ENCODE data around the gene GNB4. TPM values are rescaled to one million over a fixed set of nuclear protein-coding genes. Genes with fewer than 3 reads are reported as not detected.

The GNB4 gene
- total RNA-seq, 2 experiments from 2014 or later, result 0.41 to 0.56 TPM

DNA sequence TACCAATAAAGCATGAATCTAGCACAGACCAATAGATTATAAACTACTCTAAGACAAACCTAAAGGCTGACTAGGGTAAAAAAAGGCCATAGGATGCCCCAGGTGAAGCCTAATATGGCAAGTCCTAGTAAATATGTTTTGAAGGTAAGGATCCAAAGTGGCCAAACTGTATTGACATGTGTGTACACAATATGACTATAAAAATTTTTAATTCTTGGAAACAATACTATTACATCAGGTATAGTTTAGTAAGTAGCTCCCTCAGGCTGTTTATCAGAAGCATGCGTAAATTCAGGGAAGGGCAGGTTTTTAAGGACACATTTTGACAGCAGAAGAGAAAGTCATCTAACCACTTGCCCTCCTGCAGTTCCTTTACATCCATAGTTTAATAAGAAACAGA is 18.8 kb downstream of the GNB4 start:
- Mint-ChIP-seq H3K36me3 (ENCODE audit: low read depth) (no peaks in the 10 kb centered on the region), H3K27ac (no peak overlapping the region), H3K4me3 (no peak overlapping the region), H3K27me3 (peaks cover 16% of the 10 kb centered on the region), H3K9me3 (no peaks in the 10 kb centered on the region), H3K4me1 (ENCODE audit: low read depth) (no peaks in the 10 kb centered on the region)
- Histone ChIP-seq H3K9me3 (ENCODE audit: control insufficient read depth in 1 of 2, insufficient read depth in 1 of 2, low read length in 2 of 2) (no peaks in the 10 kb centered on the region), H3K36me3 (ENCODE audit: insufficient read depth, low read length) (no peaks in the 10 kb centered on the region), H3K4me1 (ENCODE audit: insufficient read depth, low read length) (no peaks in the 10 kb centered on the region), H3K27ac (ENCODE audit: low read depth in 1 of 2, low read length in 2 of 2) (no peak overlapping the region), H3K4me3 (ENCODE audit: low read length) (no peak overlapping the region), H3K27me3 (ENCODE audit: control insufficient read depth in 1 of 2, insufficient read depth in 2 of 2, low read length in 2 of 2) (no peaks in the 10 kb centered on the region)
- CTCF ChIA-PET, result no interaction called here
- intact Hi-C loops (cut with DNase I, micrococcal nuclease), result no loop called here
- no peak for DNase-seq
- POLR2A ChIA-PET, result no interaction called here
- no peak for ATAC-seq (ENCODE audit: poor library complexity)
- TF ChIP-seq, protein P1, sequence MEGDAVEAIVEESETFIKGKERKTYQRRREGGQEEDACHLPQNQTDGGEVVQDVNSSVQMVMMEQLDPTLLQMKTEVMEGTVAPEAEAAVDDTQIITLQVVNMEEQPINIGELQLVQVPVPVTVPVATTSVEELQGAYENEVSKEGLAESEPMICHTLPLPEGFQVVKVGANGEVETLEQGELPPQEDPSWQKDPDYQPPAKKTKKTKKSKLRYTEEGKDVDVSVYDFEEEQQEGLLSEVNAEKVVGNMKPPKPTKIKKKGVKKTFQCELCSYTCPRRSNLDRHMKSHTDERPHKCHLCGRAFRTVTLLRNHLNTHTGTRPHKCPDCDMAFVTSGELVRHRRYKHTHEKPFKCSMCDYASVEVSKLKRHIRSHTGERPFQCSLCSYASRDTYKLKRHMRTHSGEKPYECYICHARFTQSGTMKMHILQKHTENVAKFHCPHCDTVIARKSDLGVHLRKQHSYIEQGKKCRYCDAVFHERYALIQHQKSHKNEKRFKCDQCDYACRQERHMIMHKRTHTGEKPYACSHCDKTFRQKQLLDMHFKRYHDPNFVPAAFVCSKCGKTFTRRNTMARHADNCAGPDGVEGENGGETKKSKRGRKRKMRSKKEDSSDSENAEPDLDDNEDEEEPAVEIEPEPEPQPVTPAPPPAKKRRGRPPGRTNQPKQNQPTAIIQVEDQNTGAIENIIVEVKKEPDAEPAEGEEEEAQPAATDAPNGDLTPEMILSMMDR (IDR thresholded peaks at IDR 0.05), result no peak

DNA sequence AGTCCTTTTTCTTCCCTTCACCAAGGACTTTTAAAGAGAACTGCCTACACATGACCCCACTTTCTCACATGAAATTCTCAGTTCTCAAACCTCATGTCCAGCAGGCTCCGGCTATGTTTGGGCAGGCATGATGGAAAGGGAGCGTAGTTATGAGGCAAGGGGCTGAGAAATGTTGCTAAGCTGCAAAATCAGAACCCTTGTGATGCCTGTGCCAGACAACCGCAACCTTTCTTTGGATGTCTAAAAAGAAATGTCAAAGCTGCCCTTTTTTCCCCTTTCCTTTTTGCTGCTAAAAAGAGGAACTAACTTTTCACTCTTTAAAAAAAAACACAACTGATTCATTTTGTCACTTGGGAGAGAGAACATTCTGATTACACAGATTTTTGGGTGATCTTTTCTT is 19.2 kb downstream of the GNB4 start:
- DNase-seq (peak in 1 of 14 experiments; percentile 6), ATAC-seq (ENCODE audit: poor library complexity) (no peak)
- CTCF ChIA-PET, result no interaction called here
- H3K36me3 Mint-ChIP-seq (ENCODE audit: low read depth), result no peaks in the 10 kb centered on the region
- H3K4me3 Mint-ChIP-seq, result no peak overlapping the region
- intact Hi-C loops (cut with DNase I, micrococcal nuclease), result no loop called here
- peaks cover 16% of the 10 kb centered on the region for H3K27me3 Mint-ChIP-seq
- POLR2A ChIA-PET, result interaction anchor here (0.6 kb wide), 1 partner anchor 19 kb away, joined by 3 read pairs; no protein-coding TSS in a partner anchor
- no peaks in the 10 kb centered on the region for H3K27me3 ChIP-seq (ENCODE audit: control insufficient read depth in 1 of 2, insufficient read depth in 2 of 2, low read length in 2 of 2)
- H3K9me3 ChIP-seq (ENCODE audit: control insufficient read depth in 1 of 2, insufficient read depth in 1 of 2, low read length in 2 of 2), result no peaks in the 10 kb centered on the region
- H3K27ac Mint-ChIP-seq, result no peak overlapping the region
- TF ChIP-seq, protein P1 (IDR thresholded peaks at IDR 0.05), result no peak
- H3K4me1 Mint-ChIP-seq (ENCODE audit: low read depth), result no peaks in the 10 kb centered on the region
- no peaks in the 10 kb centered on the region for H3K36me3 ChIP-seq (ENCODE audit: insufficient read depth, low read length)
- H3K4me1 ChIP-seq (ENCODE audit: insufficient read depth, low read length), result no peaks in the 10 kb centered on the region
- H3K9me3 Mint-ChIP-seq, result no peaks in the 10 kb centered on the region
- H3K27ac ChIP-seq (ENCODE audit: low read depth in 1 of 2, low read length in 2 of 2), result no peak overlapping the region
- no peak overlapping the region for H3K4me3 ChIP-seq (ENCODE audit: low read length)

DNA sequence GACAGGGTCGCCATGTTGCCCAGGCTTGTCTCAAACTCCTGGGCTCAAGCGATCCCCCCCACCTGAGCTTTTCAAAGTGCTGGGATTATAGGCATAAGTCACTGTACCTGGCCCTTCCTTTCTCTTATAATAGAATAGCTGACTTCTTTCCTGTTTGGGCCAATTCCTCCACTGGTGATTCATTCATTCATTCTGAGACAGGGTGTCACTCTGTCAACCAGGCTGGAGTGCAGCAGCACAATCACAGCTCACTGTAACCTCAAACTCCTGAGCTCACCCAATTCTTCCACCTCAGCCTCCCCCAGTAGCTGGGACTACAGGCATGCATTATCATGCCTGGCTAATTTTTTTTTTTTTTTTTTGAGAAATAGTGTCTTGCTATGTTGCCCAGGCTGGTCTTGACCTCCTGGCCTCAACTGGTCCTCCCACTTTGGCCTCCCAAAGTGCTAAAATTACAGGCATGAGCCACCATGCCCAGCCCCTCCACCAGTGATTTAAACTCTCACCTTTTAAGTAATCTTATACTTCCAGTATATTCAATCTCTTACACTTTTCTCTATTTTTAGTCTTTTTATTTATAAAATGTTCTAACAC is 20.9 kb downstream of the GNB4 start:
- TF ChIP-seq, protein P1 (IDR thresholded peaks at IDR 0.05), result no peak
- no peaks in the 10 kb centered on the region for H3K27me3 ChIP-seq (ENCODE audit: control insufficient read depth in 1 of 2, insufficient read depth in 2 of 2, low read length in 2 of 2)
- POLR2A ChIA-PET, result no interaction called here
- DNase-seq, result no peak
- no peaks in the 10 kb centered on the region for H3K36me3 ChIP-seq (ENCODE audit: insufficient read depth, low read length)
- H3K4me3 ChIP-seq (ENCODE audit: low read length), result no peak overlapping the region
- Mint-ChIP-seq H3K4me3 (no peak overlapping the region), H3K9me3 (no peaks in the 10 kb centered on the region), H3K4me1 (ENCODE audit: low read depth) (no peaks in the 10 kb centered on the region), H3K36me3 (ENCODE audit: low read depth) (no peaks in the 10 kb centered on the region), H3K27ac (no peak overlapping the region), H3K27me3 (peaks cover 16% of the 10 kb centered on the region)
- CTCF ChIA-PET, result no interaction called here
- no peak overlapping the region for H3K27ac ChIP-seq (ENCODE audit: low read depth in 1 of 2, low read length in 2 of 2)
- ATAC-seq (ENCODE audit: poor library complexity), result no peak
- no peaks in the 10 kb centered on the region for H3K9me3 ChIP-seq (ENCODE audit: control insufficient read depth in 1 of 2, insufficient read depth in 1 of 2, low read length in 2 of 2)
- H3K4me1 ChIP-seq (ENCODE audit: insufficient read depth, low read length), result no peaks in the 10 kb centered on the region
- intact Hi-C loops (cut with DNase I, micrococcal nuclease), result no loop called here
